ENCODE measurements around the gene SLC25A10.

The SLC25A10 gene

DNA sequence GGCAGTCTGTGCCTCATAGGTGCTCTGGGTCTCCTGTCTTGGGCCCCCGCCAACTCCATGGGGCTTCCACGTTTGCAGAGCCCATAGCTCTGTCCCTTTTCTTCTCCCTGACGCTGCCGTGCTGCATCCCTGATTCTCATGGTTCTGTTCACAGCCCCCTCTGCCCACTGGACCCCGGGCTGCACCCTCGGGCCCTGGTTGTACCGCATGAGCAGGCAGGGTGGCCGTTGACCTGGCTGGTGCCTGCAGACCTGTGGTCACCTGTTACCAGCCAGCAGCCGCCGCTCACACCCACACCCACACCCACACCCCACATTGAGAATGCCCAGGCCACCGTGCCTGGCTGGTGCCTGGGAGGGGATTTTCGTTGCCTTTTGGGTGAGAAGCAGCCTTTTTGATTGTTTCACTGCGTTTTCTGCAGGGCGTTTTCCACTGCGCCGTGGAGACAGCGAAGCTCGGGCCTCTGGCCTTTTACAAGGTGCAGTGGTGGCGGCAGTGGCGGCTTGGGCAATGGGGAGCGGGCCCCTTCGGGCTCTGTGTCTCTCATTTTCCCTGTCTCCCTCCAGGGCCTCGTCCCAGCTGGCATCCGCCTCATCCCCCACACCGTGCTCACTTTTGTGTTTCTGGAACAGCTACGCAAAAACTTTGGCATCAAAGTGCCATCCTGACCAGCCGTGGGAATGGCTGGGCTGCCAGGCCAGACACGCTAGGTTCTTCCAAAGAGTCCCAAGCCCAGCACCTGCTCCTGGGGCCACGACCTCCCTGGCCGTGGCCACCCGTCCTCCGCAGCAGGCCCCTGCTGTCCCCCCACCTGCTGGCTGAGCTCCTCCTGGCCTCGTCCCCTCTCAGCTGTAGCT lies 7.6 kb downstream of the SLC25A10 start:
- peaks cover 62% of the 10 kb centered on the region for H3K36me3 ChIP-seq
- TF ChIP-seq, protein P1, sequence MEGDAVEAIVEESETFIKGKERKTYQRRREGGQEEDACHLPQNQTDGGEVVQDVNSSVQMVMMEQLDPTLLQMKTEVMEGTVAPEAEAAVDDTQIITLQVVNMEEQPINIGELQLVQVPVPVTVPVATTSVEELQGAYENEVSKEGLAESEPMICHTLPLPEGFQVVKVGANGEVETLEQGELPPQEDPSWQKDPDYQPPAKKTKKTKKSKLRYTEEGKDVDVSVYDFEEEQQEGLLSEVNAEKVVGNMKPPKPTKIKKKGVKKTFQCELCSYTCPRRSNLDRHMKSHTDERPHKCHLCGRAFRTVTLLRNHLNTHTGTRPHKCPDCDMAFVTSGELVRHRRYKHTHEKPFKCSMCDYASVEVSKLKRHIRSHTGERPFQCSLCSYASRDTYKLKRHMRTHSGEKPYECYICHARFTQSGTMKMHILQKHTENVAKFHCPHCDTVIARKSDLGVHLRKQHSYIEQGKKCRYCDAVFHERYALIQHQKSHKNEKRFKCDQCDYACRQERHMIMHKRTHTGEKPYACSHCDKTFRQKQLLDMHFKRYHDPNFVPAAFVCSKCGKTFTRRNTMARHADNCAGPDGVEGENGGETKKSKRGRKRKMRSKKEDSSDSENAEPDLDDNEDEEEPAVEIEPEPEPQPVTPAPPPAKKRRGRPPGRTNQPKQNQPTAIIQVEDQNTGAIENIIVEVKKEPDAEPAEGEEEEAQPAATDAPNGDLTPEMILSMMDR (IDR thresholded peaks at IDR 0.05; ENCODE audit: low read depth, low read length): no peak
- no peak overlapping the region for H3K4me3 ChIP-seq (ENCODE audit: low read depth, low read length)
- DNase-seq: no peak
- H3K27ac ChIP-seq: no peak overlapping the region
- H3K9me3 ChIP-seq (ENCODE audit: severe bottlenecking): no peaks in the 10 kb centered on the region
- no peaks in the 10 kb centered on the region for H3K27me3 ChIP-seq (ENCODE audit: insufficient read depth, low read depth, severe bottlenecking)

DNA sequence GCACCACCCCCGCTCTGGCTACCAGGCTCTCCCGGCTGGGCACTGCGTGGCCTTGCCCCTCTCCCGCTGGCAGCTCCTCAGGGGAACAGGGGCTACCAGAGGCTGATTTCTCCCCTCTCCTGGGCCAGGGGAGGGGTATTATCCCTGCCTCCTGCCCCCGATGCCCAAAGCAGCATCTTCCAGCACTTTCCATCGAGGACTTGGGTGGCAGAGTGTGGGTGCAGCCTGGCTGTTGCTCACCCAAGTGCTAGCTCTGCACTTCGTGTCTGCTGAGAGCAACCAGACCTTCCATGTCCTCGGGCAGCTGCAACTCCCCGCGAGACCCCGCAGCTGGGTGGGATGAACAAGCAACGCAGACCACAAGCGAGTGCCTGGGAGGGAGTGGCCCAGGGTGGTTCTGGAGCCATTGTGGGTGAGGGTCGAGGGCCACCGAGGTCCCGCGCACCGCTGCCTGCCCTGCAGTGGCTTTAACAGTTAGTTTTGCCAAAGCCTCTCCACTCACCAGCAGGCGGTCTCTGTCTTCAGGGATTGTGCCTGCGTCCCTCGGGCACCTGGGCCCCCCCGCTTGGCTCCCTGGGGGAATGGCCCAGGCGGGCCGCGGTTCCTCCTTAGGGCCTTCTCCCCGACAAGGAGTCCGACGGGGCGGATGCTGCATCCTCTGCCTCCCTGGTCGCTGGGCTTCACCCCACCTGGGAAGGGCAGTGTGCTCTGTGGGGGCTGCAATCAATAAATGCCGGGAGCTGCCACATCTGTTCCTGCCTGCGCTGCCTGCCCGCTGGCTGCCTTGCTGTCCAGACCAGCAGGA lies 8.4 kb downstream of the SLC25A10 start:
- Histone ChIP-seq H3K9me3 (ENCODE audit: severe bottlenecking) (no peaks in the 10 kb centered on the region), H3K36me3 (peaks cover 54% of the 10 kb centered on the region), H3K27ac (no peak overlapping the region), H3K4me3 (ENCODE audit: low read depth, low read length) (no peak overlapping the region), H3K27me3 (ENCODE audit: insufficient read depth, low read depth, severe bottlenecking) (no peaks in the 10 kb centered on the region)
- TF ChIP-seq, protein P1 (IDR thresholded peaks at IDR 0.05; ENCODE audit: low read depth, low read length): no peak
- no peak for DNase-seq

DNA sequence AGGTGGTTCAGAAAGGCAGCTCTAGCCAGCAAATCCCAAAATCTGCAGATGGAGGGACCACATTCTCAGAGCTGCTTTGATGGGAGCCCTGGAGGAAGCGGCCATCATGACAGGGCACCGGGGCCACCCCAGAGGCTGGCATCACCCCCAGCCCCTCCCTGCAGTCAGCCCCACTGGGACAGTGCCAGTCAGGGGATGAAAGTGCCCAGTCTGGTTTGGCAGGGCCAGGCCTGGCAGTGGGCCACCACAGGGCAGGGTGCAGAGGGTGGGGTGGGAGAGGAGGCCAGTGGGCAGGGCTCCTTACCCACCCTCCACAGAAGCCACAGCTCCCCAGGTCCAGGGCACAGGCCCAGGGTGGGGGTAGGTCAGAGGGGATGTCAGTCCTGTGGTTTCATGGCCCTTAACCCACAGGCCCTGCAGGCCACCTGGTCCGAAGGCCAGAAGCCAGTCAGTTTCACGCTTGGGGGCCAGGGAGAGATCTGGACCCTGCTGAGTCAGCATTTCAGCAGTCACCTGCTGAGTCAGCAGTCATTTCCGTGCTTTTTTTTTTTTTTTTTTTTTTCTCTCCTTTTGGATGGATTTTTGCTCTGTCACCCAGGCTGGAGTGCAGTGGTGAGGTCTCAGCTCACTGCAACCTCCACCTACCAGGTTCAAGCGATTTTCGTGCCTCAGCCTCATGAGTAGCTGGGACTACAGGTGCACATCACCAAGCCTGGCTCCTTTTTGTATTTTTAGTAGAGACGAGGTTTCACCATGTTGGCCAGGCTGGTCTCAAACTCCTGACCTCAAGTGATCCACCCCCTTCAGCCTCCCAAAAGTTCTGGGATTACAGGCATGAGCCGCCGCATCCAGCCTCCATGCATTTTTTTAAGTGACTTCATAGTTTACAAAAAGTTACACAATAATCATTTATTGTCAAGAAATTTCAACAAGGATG lies 10.4 kb downstream of the SLC25A10 start:
- TF ChIP-seq, protein P1 (IDR thresholded peaks at IDR 0.05; ENCODE audit: low read depth, low read length): no peak
- no peak for DNase-seq
- Histone ChIP-seq H3K9me3 (ENCODE audit: severe bottlenecking) (no peaks in the 10 kb centered on the region), H3K27me3 (ENCODE audit: insufficient read depth, low read depth, severe bottlenecking) (no peaks in the 10 kb centered on the region), H3K27ac (no peak overlapping the region), H3K36me3 (peaks cover 34% of the 10 kb centered on the region), H3K4me3 (ENCODE audit: low read depth, low read length) (no peak overlapping the region)

DNA sequence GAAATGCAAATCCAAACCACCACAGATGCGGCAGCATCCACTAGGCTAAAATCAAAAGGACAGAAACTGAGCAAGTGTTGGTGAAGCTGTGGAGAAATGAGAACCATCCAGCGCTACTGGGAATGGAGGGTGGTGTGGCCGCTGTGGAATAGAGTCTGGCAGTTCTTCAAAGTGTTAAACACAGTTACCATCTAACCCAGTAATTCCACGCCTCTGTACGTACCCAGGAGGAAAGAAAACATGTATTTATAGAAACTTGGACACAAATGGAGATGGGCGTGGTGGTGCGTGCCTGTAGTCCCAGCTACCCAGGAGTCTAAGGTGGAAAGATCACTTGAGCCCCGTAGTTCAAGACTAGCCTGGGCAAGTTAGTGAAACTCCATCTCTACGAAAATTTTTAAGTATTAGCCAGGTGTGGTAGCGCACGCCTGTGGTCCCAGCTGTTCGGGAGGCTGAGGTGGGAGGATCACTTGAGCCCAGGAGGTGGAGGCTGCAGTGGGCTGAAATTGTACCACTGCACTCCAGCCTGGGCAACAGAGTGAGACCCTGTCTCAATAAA lies 11.6 kb downstream of the SLC25A10 start:
- no peak overlapping the region for H3K27ac ChIP-seq
- no peak overlapping the region for H3K4me3 ChIP-seq (ENCODE audit: low read depth, low read length)
- no peak for DNase-seq
- TF ChIP-seq, protein P1 (IDR thresholded peaks at IDR 0.05; ENCODE audit: low read depth, low read length): no peak
- H3K9me3 ChIP-seq (ENCODE audit: severe bottlenecking): no peaks in the 10 kb centered on the region
- no peaks in the 10 kb centered on the region for H3K27me3 ChIP-seq (ENCODE audit: insufficient read depth, low read depth, severe bottlenecking)
- H3K36me3 ChIP-seq: peaks cover 22% of the 10 kb centered on the region

DNA sequence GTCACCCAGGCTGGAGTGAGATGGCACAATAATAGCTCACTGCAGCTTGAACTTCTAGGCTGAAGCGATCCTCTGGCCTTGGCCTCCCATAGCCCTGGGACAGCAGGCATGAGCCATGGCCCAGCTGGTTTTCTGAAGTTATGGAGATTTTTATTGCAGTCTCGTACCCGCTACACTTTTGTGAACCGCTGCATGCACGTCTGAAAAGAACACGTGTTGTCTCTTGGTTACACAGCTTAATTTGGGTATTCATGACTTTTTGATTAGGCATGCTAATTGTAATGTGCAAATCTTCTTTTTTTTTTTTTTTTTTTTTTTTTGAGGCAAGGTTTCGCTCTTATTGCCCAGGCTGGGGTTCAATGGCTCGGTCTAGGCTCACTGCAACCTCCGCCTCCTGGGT lies 13.4 kb downstream of the SLC25A10 start:
- Histone ChIP-seq H3K4me3 (ENCODE audit: low read depth, low read length) (no peak overlapping the region), H3K9me3 (ENCODE audit: severe bottlenecking) (no peaks in the 10 kb centered on the region), H3K27ac (no peak overlapping the region), H3K27me3 (ENCODE audit: insufficient read depth, low read depth, severe bottlenecking) (no peaks in the 10 kb centered on the region), H3K36me3 (peaks cover 6% of the 10 kb centered on the region)
- TF ChIP-seq, protein P1 (IDR thresholded peaks at IDR 0.05; ENCODE audit: low read depth, low read length): no peak
- DNase-seq: no peak
